ENCODE measurements around the gene PAM16.
A peak's percentile ranks its signal among the peaks of the same experiment; 100 is the strongest.

PAM16 gene

GRCh38 chr16:4373356-4373908 is 22.3 kb upstream of the PAM16 start:
- peak overlapping the region; percentile 89 for H3K4me3 ChIP-seq (ENCODE audit: control insufficient read depth, low read depth, low read length)
- no peak for DNase-seq (ENCODE audit: low read depth)
- no peak for TF ChIP-seq CTCF (conservative IDR thresholded peaks at IDR 0.05; ENCODE audit: control insufficient read depth, insufficient read depth, low read depth, low read length)

- peak overlapping the region; percentile 89 for H3K4me3 ChIP-seq (ENCODE audit: control insufficient read depth, low read depth, low read length)
- DNase-seq (ENCODE audit: low read depth): peak; percentile 89
- TF ChIP-seq CTCF (conservative IDR thresholded peaks at IDR 0.05; ENCODE audit: control insufficient read depth, insufficient read depth, low read depth, low read length): no peak
These were observed 21.6 kb upstream of the PAM16 start for GRCh38 chr16:4372578-4373355.

- TF ChIP-seq CTCF (conservative IDR thresholded peaks at IDR 0.05; ENCODE audit: control insufficient read depth, insufficient read depth, low read depth, low read length): no peak
- no peak for DNase-seq (ENCODE audit: low read depth)
- peak overlapping the region; percentile 89 for H3K4me3 ChIP-seq (ENCODE audit: control insufficient read depth, low read depth, low read length)
These were observed 21.0 kb upstream of the PAM16 start for GRCh38 chr16:4372001-4372577.

- TF ChIP-seq CTCF (conservative IDR thresholded peaks at IDR 0.05; ENCODE audit: control insufficient read depth, insufficient read depth, low read depth, low read length): no peak
- peak within 1 kb of the TSS; percentile 89 for H3K4me3 ChIP-seq (ENCODE audit: control insufficient read depth, low read depth, low read length)
- DNase-seq (ENCODE audit: low read depth): peak; percentile 68
These were observed 20.4 kb upstream of the PAM16 start, which contains the start of gene VASN for GRCh38 chr16:4371357-4372000. Gene VASN (plus strand): TSS chr16:4371848. CDS start chr16:4380878, 9,030 bp downstream.

GRCh38 chr16:4370570-4371356 is 19.6 kb upstream of the PAM16 start:
- DNase-seq (ENCODE audit: low read depth): peak; percentile 78
- no peak for TF ChIP-seq CTCF (conservative IDR thresholded peaks at IDR 0.05; ENCODE audit: control insufficient read depth, insufficient read depth, low read depth, low read length)
- no peak overlapping the region for H3K4me3 ChIP-seq (ENCODE audit: control insufficient read depth, low read depth, low read length)

- no peak for DNase-seq (ENCODE audit: low read depth)
- TF ChIP-seq CTCF (conservative IDR thresholded peaks at IDR 0.05; ENCODE audit: control insufficient read depth, insufficient read depth, low read depth, low read length): no peak
- H3K4me3 ChIP-seq (ENCODE audit: control insufficient read depth, low read depth, low read length): no peak overlapping the region
These were observed 19.0 kb upstream of the PAM16 start for GRCh38 chr16:4370151-4370550.

Measured in fibroblast of mammary gland (primary cell).